ENCODE results near the gene SERPINB11. TPM values are rescaled to one million over a fixed set of nuclear protein-coding genes. Genes with fewer than 3 reads are reported as not detected.

The SERPINB11 gene
- not detected in 2 replicates for total RNA-seq

GRCh38 chr18:63702660-63703059, at the start of gene SERPINB11:
Gene SERPINB11 (plus strand): TSS chr18:63702960. CDS start chr18:63710194, 7,234 bp downstream.

GRCh38 chr18:63661750-63662149, 41.0 kb upstream of the SERPINB11 start, which contains the start of gene SERPINB3:
Gene SERPINB3 (minus strand): TSS chr18:63661893. CDS start chr18:63661216, 677 bp downstream.

Other genes starting within 250 kb of the SERPINB11 start
- gene SERPINB5, start 226.0 kb upstream of the SERPINB11 start, total RNA-seq = not detected in 2 replicates
- gene SERPINB12, start 160.6 kb upstream of the SERPINB11 start, total RNA-seq = 0.12 TPM in 1 of 2 replicates, not detected in the other
- gene SERPINB13, start 115.6 kb upstream of the SERPINB11 start, total RNA-seq = not detected in 2 replicates
- not detected in 2 replicates for gene SERPINB4, start 58.7 kb upstream of the SERPINB11 start, total RNA-seq
- gene SERPINB3, start 41.1 kb upstream of the SERPINB11 start, total RNA-seq = not detected in 2 replicates
- gene SERPINB7, start 72.5 kb downstream of the SERPINB11 start, total RNA-seq = 0.68 TPM in 1 of 2 replicates, not detected in the other
- gene SERPINB2, start 184.7 kb downstream of the SERPINB11 start, total RNA-seq = 0.47 and 2.2 TPM in 2 replicates
- 5.4 TPM in 1 of 2 replicates, not detected in the other for gene SERPINB10, start 205.0 kb downstream of the SERPINB11 start, total RNA-seq
- not detected in 2 replicates for gene HMSD, start 246.3 kb downstream of the SERPINB11 start, total RNA-seq